Fibroblast of skin of back (primary cell): ENCODE results near the gene CAPN7. TPM values are rescaled to one million over a fixed set of nuclear protein-coding genes. Genes with fewer than 3 reads are reported as not detected.
"Not testable (repeated sequence)": the region's sequence is repeated elsewhere in the genome, so short reads cannot be mapped to it uniquely, and the experiment has no call there.

Experiments used
- DNase-seq: peaks from one replicate; pipeline ENCODE4 v3.0.0-alpha.2; 2013
- polyA plus RNA-seq, 2 experiments: library from polyadenylated mRNA; unstranded; fragments of 120-200 nt; gene quantifications; one replicate each; pipeline ENCODE4 v1.2.1, GENCODE V29; 2013; ENCODE audit not compliant: insufficient read length in 2 of 2

Gene CAPN7
- 18.6 TPM for polyA plus RNA-seq (2013, experiment 1 of 2; ENCODE audit: insufficient read length)
- 21.3 TPM for polyA plus RNA-seq (2013, experiment 2 of 2; ENCODE audit: insufficient read length)

- DNase-seq: peak; percentile 93
These were observed at the start of gene CAPN7 for GRCh38 chr3:15205934-15206661. TSS of gene CAPN7 (plus strand) at chr3:15206246. CDS start at chr3:15206496, 250 bp downstream.

- no peak for DNase-seq
These were observed 48.6 kb upstream of the CAPN7 start for GRCh38 chr3:15157441-15157840.

GRCh38 chr3:15159501-15160136, 46.4 kb upstream of the CAPN7 start:
- no peak for DNase-seq

- DNase-seq: no peak
These were observed 45.4 kb upstream of the CAPN7 start for GRCh38 chr3:15160662-15161061.

GRCh38 chr3:15161133-15161532, 44.9 kb upstream of the CAPN7 start:
- DNase-seq: peak; percentile 55

- DNase-seq: not testable (repeated sequence)
These were observed 42.4 kb upstream of the CAPN7 start for GRCh38 chr3:15163656-15164055.

GRCh38 chr3:15164340-15164739, 41.7 kb upstream of the CAPN7 start:
- DNase-seq: peak; percentile 51

GRCh38 chr3:15165061-15165460, 41.0 kb upstream of the CAPN7 start:
- DNase-seq: no peak

- not testable (repeated sequence) for DNase-seq
These were observed 39.7 kb upstream of the CAPN7 start for GRCh38 chr3:15166391-15166790.

- no peak for DNase-seq
These were observed 35.0 kb upstream of the CAPN7 start for GRCh38 chr3:15171096-15171495.

- no peak for DNase-seq
These were observed 33.2 kb upstream of the CAPN7 start for GRCh38 chr3:15172806-15173205.

- no peak for DNase-seq
These were observed 31.1 kb upstream of the CAPN7 start for GRCh38 chr3:15174953-15175352.

GRCh38 chr3:15175605-15176004, 30.4 kb upstream of the CAPN7 start:
- DNase-seq: no peak

GRCh38 chr3:15180042-15180611, 25.9 kb upstream of the CAPN7 start:
- DNase-seq: no peak

GRCh38 chr3:15181511-15181910, 24.5 kb upstream of the CAPN7 start:
- DNase-seq: no peak

GRCh38 chr3:15181963-15182362, 24.1 kb upstream of the CAPN7 start:
- no peak for DNase-seq

- DNase-seq: no peak
These were observed 23.0 kb upstream of the CAPN7 start for GRCh38 chr3:15183011-15183410.

GRCh38 chr3:15185404-15185803, 20.6 kb upstream of the CAPN7 start:
- no peak for DNase-seq

GRCh38 chr3:15186101-15186476, 20.0 kb upstream of the CAPN7 start:
- DNase-seq: no peak

- not testable (repeated sequence) for DNase-seq
These were observed 19.4 kb upstream of the CAPN7 start for GRCh38 chr3:15186477-15187164.

- DNase-seq: no peak
These were observed 8.6 kb upstream of the CAPN7 start for GRCh38 chr3:15197340-15198029.

GRCh38 chr3:15198686-15199085, 7.4 kb upstream of the CAPN7 start:
- DNase-seq: no peak
